Neural cell (in vitro differentiated cells): ENCODE data around the gene CAPNS1. TPM values are rescaled to one million over a fixed set of nuclear protein-coding genes. Genes with fewer than 3 reads are reported as not detected.

Experiments
- H2AFZ ChIP-seq: fragments of 200-600, 300-800 bp; sonication (generic), shearing (Covaris generic); 2 replicates; pipeline ENCODE4 v1.6.0; 2014; ENCODE audit warnings: low read depth, mild to moderate bottlenecking, antibody characterized with exemption, low read length, moderate library complexity
- H3F3A ChIP-seq: fragments of 200-600 bp; shearing (Covaris generic); 2 replicates; pipeline ENCODE4 v1.6.1; 2016; ENCODE audit warnings: mild to moderate bottlenecking, moderate library complexity, mixed read lengths, antibody characterized with exemption, low read length; ENCODE audit not compliant: insufficient read depth, poor library complexity, severe bottlenecking
- H3K27ac ChIP-seq: fragments of 200-600, 300-800 bp; sonication (generic), shearing (Covaris generic); 2 replicates; pipeline ENCODE4 v1.5.1; 2014; ENCODE audit warnings: mild to moderate bottlenecking, low read length, moderate library complexity
- H3K27me3 ChIP-seq: fragments of 300-800, 200-600 bp; sonication (generic), shearing (Covaris generic); 2 replicates; pipeline ENCODE4 v1.6.0; 2014; ENCODE audit warnings: mild to moderate bottlenecking, low read depth, low read length, moderate library complexity; ENCODE audit not compliant: insufficient read depth
- H3K36me3 ChIP-seq: fragments of 300-800, 200-600 bp; sonication (generic), shearing (Covaris generic); 2 replicates; pipeline ENCODE4 v1.5.1; 2014; ENCODE audit warnings: mild to moderate bottlenecking, antibody characterized with exemption, low read length, moderate library complexity; ENCODE audit not compliant: insufficient read depth
- H3K4me2 ChIP-seq: fragments of 300-800, 200-600 bp; sonication (generic), shearing (Covaris generic); 2 replicates; pipeline ENCODE4 v1.6.0; 2014; ENCODE audit warnings: mild to moderate bottlenecking, low read length
- H3K4me3 ChIP-seq: fragments of 300-800, 200-600 bp; sonication (generic), shearing (Covaris generic); 2 replicates; pipeline ENCODE4 v1.5.1; 2014; ENCODE audit warnings: mild to moderate bottlenecking, low read length, moderate library complexity
- H3K79me2 ChIP-seq: fragments of 200-600 bp; shearing (Covaris generic); replicated peaks from 2 replicates; pipeline ENCODE4 v1.6.0; 2014; ENCODE audit warnings: mild to moderate bottlenecking, low read length, moderate library complexity; ENCODE audit not compliant: insufficient read depth
- H3K9ac ChIP-seq: fragments of 300-800, 200-600 bp; sonication (generic), shearing (Covaris generic); 2 replicates; pipeline ENCODE4 v1.6.1; 2016; ENCODE audit warnings: mild to moderate bottlenecking, low read length, mixed read lengths
- H3K9me2 ChIP-seq: fragments of 200-600 bp; shearing (Covaris generic); 2 replicates; pipeline ENCODE4 v1.6.1; 2016; ENCODE audit warnings: mild to moderate bottlenecking, low read length, mixed read lengths; ENCODE audit not compliant: insufficient read depth
- H3K9me3 ChIP-seq: fragments of 200-600, 300-800 bp; sonication (generic), shearing (Covaris generic); 2 replicates; pipeline ENCODE4 v1.6.1; 2016; ENCODE audit warnings: mild to moderate bottlenecking, mixed run types, low read length, moderate library complexity, mixed read lengths
- H4K20me1 ChIP-seq: fragments of 200-600 bp; shearing (Covaris generic); 2 replicates; pipeline ENCODE4 v1.6.1; 2016; ENCODE audit warnings: mild to moderate bottlenecking, mixed run types; ENCODE audit not compliant: insufficient read depth
- CTCF ChIP-seq: fragments of 450-650 bp; IDR thresholded peaks from 2 replicates; pipeline ENCODE4 v1.5.1; 2014; ENCODE audit warnings: antibody characterized with exemption, mild to moderate bottlenecking, moderate library complexity; ENCODE audit not compliant: poor library complexity, severe bottlenecking
- EP300 ChIP-seq: fragments of 450-650 bp; conservative IDR thresholded peaks from 2 replicates; pipeline ENCODE4 v1.6.1; 2014; ENCODE audit warnings: antibody characterized with exemption, mild to moderate bottlenecking, moderate library complexity; ENCODE audit not compliant: poor library complexity, severe bottlenecking
- EZH2 ChIP-seq: fragments of 200-600, 300-800 bp; shearing (Covaris generic), sonication (generic); IDR thresholded peaks from 2 replicates; pipeline ENCODE4 v1.6.1; 2014; ENCODE audit warnings: antibody characterized with exemption, low read length, borderline replicate concordance, mild to moderate bottlenecking; ENCODE audit not compliant: insufficient read depth, poor library complexity, severe bottlenecking
- MXI1 ChIP-seq: fragments of 450-650 bp; conservative IDR thresholded peaks from 2 replicates; pipeline ENCODE4 v1.6.1; 2014; ENCODE audit warnings: antibody characterized with exemption, mild to moderate bottlenecking; ENCODE audit not compliant: poor library complexity, severe bottlenecking
- POLR2AphosphoS5 ChIP-seq: IDR thresholded peaks from 2 replicates; pipeline ENCODE4 v1.6.1; 2012
- RAD21 ChIP-seq: fragments of 450-650 bp; conservative IDR thresholded peaks from 2 replicates; pipeline ENCODE4 v1.6.1; 2014; ENCODE audit warnings: antibody characterized with exemption, mild to moderate bottlenecking, moderate library complexity
- REST ChIP-seq: IDR thresholded peaks from 2 replicates; pipeline ENCODE4 v1.6.1; 2012; ENCODE audit warnings: borderline replicate concordance
- SMC3 ChIP-seq: fragments of 450-650 bp; conservative IDR thresholded peaks from 2 replicates; pipeline ENCODE4 v1.6.1; 2014; ENCODE audit warnings: antibody characterized with exemption, mild to moderate bottlenecking, moderate library complexity; ENCODE audit not compliant: poor library complexity
- TAF1 ChIP-seq: IDR thresholded peaks from 2 replicates; pipeline ENCODE4 v1.6.1; 2012; ENCODE audit warnings: low read depth
- polyA plus RNA-seq: library from polyadenylated mRNA; depleted of rRNA; stranded (reverse); fragments of >200 nt; gene quantifications from 2 replicates; pipeline ENCODE4 v1.2.3, GENCODE V29; 2014

Gene CAPNS1
- polyA plus RNA-seq, 1 donor from 2014 or later, result 67.3 TPM

GRCh38 chr19:36196249-36196648 lies 56.4 kb downstream of the CAPNS1 start:
- Histone ChIP-seq H3K9ac (no peak overlapping the region), H3K27ac (no peak overlapping the region)

GRCh38 chr19:36198119-36198518 lies 58.3 kb downstream of the CAPNS1 start:
- H3K79me2 ChIP-seq, result no peaks in the 10 kb centered on the region
- H3K36me3 ChIP-seq, result peaks cover 3% of the 10 kb centered on the region

More at GRCh38 chr19:36196249-36196648, 56.4 kb downstream of the CAPNS1 start:
- H3K79me2 ChIP-seq, result no peaks in the 10 kb centered on the region
- no peak overlapping the region for H3K4me3 ChIP-seq
- no peak overlapping the region for H2AFZ ChIP-seq
- H3K4me2 ChIP-seq, result no peak overlapping the region
- H3K36me3 ChIP-seq, result peaks cover 3% of the 10 kb centered on the region
- no peaks in the 10 kb centered on the region for H3K9me3 ChIP-seq
- no peaks in the 10 kb centered on the region for H3K27me3 ChIP-seq
- no peaks in the 10 kb centered on the region for H3F3A ChIP-seq
- H3K9me2 ChIP-seq, result no peaks in the 10 kb centered on the region
- H4K20me1 ChIP-seq, result no peaks in the 10 kb centered on the region
- TF ChIP-seq TAF1, result no peak
- no peak for TF ChIP-seq CTCF
- no peak for TF ChIP-seq EZH2
- no peak for TF ChIP-seq EP300
- TF ChIP-seq RAD21, result no peak
- no peak for TF ChIP-seq REST
- no peak for TF ChIP-seq SMC3
- TF ChIP-seq MXI1, result no peak
- no peak for TF ChIP-seq POLR2AphosphoS5

More at GRCh38 chr19:36198119-36198518, 58.3 kb downstream of the CAPNS1 start:
- Histone ChIP-seq H3K9me3 (no peaks in the 10 kb centered on the region), H3K9ac (no peak overlapping the region), H2AFZ (no peak overlapping the region), H3K27ac (no peak overlapping the region), H3K27me3 (no peaks in the 10 kb centered on the region), H3K4me2 (no peak overlapping the region), H3K4me3 (no peak overlapping the region), H3F3A (no peaks in the 10 kb centered on the region), H3K9me2 (no peaks in the 10 kb centered on the region), H4K20me1 (no peaks in the 10 kb centered on the region)
- TF ChIP-seq SMC3 (no peak), RAD21 (no peak), POLR2AphosphoS5 (no peak), REST (no peak), MXI1 (no peak), TAF1 (no peak)

Other genes with a start within 250 kb of the CAPNS1 start
- gene NFKBID, start 239.5 kb upstream of the CAPNS1 start, polyA plus RNA-seq, result 6.2 and 6.8 TPM in 2 replicates
- not detected in 2 replicates for gene HCST, start 237.5 kb upstream of the CAPNS1 start, polyA plus RNA-seq
- not detected in 2 replicates for gene TYROBP, start 231.8 kb upstream of the CAPNS1 start, polyA plus RNA-seq
- 10.1 and 11.1 TPM in 2 replicates for gene LRFN3, start 203.7 kb upstream of the CAPNS1 start, polyA plus RNA-seq
- 65.3 and 71.6 TPM in 2 replicates for gene SDHAF1, start 144.9 kb upstream of the CAPNS1 start, polyA plus RNA-seq
- 0.16 and 0.19 TPM in 2 replicates for gene SYNE4, start 131.3 kb upstream of the CAPNS1 start, polyA plus RNA-seq
- gene ALKBH6, start 125.9 kb upstream of the CAPNS1 start, polyA plus RNA-seq, result 45.6 and 63.2 TPM in 2 replicates
- gene CLIP3, start 107.2 kb upstream of the CAPNS1 start, polyA plus RNA-seq, result 5.6 and 7.8 TPM in 2 replicates
- 3.8 and 5.5 TPM in 2 replicates for gene THAP8, start 85.8 kb upstream of the CAPNS1 start, polyA plus RNA-seq
- 0.35 and 0.84 TPM in 2 replicates for gene WDR62, start 85.2 kb upstream of the CAPNS1 start, polyA plus RNA-seq
- not detected in 2 replicates for gene OVOL3, start 28.9 kb upstream of the CAPNS1 start, polyA plus RNA-seq
- gene POLR2I, start 25.2 kb upstream of the CAPNS1 start, polyA plus RNA-seq, result 159 and 169 TPM in 2 replicates
- 640 and 643 TPM in 2 replicates for gene TBCB, start 24.6 kb upstream of the CAPNS1 start, polyA plus RNA-seq
- not detected in 2 replicates for gene COX7A1, start 12.4 kb downstream of the CAPNS1 start, polyA plus RNA-seq
- gene ZNF565, start 74.6 kb downstream of the CAPNS1 start, polyA plus RNA-seq, result 9.4 and 9.7 TPM in 2 replicates
- gene ZNF146, start 75.0 kb downstream of the CAPNS1 start, polyA plus RNA-seq, result 162 and 215 TPM in 2 replicates
- gene ZFP14, start 239.1 kb downstream of the CAPNS1 start, polyA plus RNA-seq, result 16.1 and 16.4 TPM in 2 replicates